Iris pigment epithelial cell (primary cell): ENCODE measurements around the gene VSIG1.

Source experiments
- DNase-seq: peaks from one replicate; pipeline ENCODE4 v3.0.0-alpha.2; 2011; ENCODE audit warnings: low read depth

VSIG1 gene

DNA sequence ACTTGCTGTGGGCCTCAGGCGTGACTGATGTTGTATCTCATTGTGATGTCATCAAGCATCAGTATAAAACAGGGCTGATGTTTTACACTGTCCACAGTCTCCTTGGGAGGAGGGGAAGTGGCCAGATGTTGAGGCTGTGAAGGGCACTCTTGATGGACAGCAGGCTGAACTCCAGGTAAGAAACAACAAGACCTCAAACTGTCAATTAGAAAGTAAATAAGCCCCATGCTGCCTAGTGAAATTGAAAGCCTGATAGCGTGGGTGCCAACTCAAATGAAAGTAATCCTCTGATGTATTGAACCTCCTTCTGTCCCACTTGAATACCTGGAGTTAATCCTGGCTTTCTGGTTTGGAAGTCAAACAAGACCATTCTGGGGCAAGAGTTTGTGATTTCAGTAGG is 19.7 kb downstream of the VSIG1 start:
- DNase-seq = no peak

DNA sequence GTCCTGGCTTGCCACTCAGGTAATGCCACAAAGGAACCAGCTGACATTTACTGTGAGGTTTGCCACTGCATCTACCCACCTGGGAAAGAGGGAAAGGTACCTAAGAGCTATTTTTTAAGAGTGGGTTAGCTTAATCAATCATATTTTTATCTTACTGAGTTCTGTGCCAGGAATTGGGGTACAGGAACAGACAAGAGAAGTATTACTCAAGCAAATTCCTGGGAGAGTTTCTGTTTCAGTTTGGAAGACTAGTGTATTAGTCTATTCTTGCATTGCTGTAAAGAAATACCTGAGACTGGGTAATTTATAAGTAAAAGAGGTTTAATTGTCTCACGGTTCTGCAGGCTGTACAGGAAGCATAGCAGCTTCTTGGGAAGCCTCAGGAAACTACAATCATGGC is 23.3 kb downstream of the VSIG1 start:
- DNase-seq = no peak

DNA sequence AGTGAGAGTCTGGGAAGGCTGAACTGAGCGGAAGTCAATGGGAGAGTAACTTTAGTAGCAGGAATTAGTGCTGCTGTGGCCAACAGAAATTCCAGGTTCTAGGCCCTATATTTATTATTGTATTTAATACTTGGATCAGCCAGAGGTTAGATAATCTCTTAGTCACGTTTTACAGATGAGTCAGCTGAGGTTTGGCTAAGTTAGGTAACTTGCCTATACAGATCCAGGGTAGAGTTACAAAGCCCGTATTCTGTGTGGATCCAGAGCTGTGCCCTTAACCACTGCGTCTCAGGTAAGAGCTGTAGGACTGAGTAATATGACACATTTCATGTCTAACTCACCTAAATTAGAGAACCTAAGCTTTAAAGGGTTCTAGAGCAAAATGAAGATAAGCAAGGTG is 26.0 kb downstream of the VSIG1 start:
- peak; percentile 71 for DNase-seq

DNA sequence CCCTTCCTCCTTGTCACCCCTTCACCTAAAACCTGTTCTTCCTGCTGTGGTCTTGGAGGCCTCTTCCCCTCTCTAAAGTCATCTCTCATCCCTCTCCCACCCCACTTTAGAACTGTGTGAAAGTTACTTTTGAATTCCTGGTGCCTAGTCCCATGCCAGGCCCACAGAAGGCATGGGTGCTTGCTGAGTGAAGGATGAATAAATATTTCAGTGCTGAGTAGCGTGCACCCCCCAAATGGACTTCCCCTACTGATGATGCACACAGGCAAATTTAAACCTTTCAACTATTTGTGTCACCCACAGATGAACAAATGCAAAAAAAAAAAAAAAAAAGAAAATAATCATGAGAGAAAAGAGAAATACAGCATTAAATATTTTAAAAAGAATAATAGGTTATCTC is 26.7 kb downstream of the VSIG1 start:
- DNase-seq = no peak

DNA sequence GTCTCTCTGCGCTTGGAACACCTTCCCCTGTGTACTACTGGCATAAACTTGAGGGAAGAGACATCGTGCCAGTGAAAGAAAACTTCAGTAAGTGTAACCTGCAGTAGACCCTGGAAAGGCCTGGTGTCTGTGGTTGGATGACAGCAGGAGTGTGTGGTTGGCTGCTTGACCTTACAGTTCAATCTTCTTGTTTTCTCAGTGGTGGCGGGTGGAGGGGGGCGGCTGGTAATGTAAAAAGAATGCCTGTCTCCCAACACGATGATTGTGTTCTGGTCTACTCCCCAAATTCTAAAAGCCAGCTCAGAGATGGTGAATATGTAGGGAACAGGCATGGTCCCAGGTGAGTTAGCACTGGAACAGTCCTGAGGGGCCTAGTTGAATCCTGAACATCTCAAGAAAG is 27.9 kb downstream of the VSIG1 start:
- DNase-seq = peak; percentile 73

DNA sequence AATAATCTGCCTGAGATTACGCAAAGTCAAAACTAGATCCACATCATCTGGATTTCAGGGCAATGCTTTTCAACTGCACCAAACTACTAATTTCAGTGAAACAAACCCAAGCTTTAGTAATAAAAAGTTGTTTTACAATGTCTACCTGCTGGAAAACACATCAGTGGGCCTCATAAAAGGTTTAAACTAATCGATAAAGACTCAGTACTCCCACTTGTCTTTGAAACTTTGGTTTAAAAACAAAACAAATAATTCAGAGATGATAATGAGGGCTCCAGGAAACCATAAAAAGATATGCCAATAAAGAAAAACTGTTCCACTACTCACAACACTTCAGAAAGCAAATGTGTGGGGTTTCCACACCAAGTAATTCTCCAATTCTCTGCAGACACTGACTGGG is 36.2 kb downstream of the VSIG1 start:
- DNase-seq = no peak

DNA sequence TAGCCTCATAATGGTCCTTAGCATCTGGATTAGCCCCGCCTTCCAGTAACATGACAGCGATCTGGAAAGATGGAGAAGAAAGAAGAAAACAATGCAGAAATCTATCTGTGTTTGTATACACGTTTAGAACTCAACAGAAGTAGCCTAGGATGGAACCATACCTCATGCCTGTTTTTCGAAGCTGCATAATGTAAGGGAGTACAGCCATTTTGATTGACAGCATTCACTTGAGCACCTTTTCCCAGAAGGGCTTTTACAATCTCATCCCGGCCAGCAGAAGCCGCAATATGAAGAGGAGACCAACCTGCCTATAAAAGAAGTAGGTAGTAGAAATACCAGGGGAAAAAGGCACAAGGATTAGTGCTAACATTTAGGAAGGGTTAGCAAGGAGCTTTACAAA is 42.9 kb downstream of the VSIG1 start:
- no peak for DNase-seq

DNA sequence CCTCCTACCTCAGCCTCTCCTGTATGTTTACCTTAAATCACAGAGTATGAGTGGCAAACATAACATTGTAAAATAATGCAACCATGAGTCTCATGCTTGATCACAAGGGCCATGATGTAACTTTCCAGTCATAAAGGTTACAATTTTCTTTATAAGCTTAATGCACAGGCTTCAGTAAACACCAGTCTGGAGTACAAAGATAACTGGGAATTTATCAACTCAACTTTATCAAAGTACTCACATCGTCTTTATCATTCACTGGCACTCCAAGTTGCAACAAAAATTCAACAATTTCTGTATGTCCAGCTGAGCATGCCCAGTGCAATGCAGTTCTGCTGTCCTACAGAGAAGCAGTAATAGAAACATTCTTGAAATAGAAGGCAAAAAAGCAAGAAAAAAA is 43.6 kb downstream of the VSIG1 start:
- DNase-seq = no peak

DNA sequence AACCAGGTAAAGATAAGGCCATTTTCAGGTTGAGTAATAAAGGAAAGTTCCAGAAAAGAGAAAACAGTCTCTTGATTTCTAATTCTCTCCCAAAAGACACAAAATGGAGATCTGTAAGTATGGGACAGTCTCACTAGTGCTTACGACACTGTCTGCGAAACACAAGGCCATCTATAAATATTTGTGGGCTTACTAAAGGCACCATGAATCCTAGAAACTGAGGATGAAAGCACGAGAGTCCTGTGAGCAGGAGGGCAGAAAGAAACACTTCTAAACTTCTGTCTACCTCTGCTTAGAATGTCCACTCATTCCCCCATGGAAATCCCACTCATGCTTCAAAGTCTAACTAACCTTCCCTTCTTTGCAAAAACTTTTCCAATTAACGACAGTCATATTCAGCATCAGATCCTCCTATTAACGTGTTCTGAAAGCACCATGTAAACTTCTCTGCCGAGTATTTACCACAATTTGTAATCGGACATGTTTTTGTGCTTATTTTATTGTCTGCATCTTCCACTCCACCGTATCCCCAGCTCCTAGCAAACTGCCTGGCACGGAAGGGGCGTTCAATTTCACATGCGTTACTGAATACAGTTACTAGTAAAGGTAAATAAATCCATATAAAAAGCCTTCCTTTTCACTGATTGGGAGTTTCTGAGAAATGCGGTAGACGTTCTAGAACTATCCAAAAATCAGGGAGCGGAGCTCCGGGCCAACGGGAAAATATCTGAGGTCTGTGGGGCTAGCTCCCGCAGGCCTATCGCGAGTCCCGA is 45.8 kb downstream of the VSIG1 start:
- DNase-seq = peak; percentile 36

DNA sequence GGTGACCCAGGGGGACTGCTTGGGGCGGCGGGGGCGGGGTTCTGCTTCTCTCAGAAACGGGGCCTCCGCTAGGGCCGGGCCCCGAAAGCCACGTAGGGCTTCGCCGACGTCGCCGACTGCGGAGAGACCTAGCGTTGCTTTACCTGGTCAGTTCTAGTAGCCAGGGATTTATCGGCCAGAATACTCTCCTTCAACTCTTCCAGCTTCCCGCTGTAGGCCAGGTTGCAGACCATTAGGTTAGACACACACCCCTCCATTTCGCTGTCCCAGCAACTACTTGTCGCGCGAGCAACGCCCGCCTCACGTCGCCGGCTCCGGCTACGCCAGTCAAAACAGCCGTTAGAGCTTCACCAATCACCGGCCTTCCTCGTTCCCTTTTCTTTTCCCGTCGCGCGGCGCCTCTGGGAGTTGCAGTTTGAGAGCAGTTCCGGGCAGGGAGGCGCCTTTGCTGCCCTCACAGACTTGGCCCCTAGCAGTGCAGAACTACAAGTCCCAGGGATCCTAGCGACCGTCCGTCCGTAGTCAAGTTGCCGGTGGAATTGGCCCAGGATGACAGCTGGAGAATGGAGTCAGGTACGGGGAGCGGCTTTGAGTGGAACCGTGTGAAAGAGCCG is 46.5 kb downstream of the VSIG1 start, which contains the start of the genes ATG4A and PSMD10:
Gene ATG4A (plus strand): TSS at position 515 of the 614 bp plus-strand sequence. CDS start 49 bp downstream, at position 564.
Gene PSMD10 (minus strand): TSS at position 279 of the 614 bp plus-strand sequence. CDS start 22 bp downstream, at position 257.
- DNase-seq = peak; percentile 96

DNA sequence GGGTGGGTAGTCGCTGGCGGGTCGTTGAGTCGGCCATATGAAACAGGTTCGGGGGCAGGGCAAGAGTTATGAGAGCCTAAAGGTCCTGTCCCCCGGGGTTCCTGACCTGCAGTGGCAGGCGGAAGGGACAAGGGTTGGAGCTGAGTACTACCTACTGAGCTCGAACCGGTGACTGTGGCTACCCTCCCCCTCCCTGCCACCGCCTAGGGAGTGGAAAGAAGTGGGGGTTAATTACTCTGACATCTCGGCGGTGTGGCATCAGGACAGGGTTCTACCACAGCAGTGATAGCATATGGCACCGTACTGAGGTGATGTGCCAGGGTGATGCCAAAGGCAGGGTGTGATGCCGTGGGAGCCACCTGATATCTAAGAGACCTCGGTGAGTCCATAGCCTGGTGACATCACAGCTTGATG is 47.0 kb downstream of the VSIG1 start:
- DNase-seq = no peak

DNA sequence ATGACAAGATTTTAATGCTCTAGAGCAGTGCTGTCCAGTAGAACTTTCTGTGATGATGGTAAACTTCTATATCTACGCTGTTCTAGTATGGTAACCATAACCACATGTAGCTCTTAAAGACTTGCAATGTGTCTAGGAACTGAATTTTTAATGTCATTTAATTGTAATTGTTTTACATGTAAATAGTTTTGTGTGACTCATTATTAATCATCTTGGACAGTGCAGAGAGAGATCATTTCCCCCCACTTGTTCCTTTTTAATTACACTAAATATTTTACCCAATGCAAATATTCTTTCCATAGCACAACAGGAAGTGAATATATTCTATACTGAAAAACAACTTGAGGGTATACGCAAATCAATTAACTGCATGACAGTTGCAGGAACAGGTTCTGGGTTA is 52.5 kb downstream of the VSIG1 start:
- peak; percentile 7 for DNase-seq

DNA sequence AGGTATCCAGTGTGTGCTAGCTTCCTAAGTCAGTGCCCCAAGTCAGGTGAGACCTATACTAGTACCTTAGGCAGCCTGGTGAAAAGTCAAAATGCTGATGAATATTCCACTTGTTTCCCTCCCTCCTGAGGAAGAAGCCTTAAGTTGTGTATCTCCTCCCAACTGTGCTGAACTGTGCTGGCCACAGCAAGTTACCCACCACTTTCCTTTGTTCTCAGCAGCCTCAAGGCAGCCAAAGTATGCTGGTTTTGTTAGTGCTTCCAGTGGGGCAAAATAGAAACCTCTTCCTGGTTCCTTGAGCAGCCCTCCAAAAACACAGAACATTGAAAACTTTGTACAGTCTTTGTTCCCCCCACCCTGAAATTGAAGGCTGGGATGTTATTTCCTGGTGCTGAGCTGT is 60.6 kb downstream of the VSIG1 start:
- no peak for DNase-seq

DNA sequence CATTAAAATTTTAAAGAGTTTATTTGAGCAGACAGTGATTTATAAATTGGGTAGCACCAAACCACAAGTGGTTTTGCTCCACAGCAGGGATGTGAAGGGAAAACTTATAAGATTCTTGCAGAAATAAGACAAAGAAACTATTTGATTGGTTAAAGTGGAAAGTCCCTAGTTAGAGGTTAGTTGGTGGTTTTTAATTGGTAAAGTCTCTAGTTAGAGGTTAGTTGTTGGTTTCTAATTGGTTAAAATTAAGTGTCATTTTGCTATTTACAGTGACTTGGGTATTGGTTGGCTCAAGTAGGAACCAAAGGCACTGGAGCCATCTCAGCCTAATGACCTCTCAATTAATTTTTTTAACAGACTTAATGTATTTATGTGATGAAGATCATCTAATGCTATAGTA is 69.7 kb downstream of the VSIG1 start:
- no peak for DNase-seq

DNA sequence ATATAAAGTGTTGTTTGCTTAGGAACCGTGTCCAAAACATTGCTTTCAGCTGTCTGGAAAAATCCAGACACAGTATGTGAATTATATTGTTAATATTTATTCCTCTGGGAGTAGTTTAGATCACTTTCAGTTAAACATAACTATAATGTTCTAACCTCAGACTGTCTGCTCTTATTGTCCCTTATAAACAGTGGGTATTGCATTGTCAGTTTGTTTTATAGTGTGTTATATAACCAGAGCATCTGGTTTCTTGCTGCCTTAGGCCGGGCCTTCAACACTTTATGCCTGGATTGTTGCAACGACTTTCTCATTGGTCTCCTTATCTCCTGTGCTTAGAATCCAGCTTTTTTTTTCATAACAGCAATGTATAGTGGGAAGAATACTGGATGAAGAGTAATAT is 73.1 kb downstream of the VSIG1 start:
- DNase-seq = no peak

DNA sequence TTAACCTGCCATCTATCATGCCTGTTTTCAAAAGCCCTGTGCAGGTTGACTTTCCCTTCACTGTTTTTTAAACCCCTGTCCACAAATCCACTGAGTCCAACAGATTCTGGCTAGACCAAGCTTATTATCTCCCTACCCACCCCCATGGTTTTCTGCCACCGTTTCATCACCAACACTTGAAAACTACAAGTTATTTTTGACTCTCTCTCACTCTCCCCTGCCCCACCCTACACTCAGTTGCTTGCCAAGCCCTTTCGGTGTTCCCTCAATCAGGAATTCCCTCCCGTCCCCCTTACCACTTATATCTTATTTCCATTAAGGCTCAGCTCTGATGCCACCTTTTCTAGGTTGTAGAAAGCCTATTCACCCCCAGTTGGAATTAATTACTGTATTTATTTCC is 76.4 kb downstream of the VSIG1 start:
- no peak for DNase-seq

DNA sequence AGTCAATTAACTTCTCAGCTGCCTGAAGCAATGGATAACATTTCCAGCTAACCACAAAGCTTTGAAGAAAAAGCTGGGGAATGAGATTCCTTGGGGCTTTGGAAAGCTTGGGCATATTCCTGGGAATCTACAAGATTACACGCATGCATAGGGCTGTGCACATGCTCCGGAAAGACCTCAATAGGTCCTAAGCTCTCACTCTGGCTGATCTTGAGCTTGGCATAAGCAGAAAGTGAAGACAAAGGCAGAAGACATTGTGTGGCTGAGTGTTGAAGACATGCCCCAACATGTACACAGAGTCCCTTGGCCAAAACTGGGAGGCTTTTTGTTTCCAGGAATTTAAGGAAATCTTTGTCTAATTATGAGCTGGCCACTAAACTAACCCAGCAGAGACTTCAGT is 77.9 kb downstream of the VSIG1 start:
- DNase-seq = peak; percentile 13

DNA sequence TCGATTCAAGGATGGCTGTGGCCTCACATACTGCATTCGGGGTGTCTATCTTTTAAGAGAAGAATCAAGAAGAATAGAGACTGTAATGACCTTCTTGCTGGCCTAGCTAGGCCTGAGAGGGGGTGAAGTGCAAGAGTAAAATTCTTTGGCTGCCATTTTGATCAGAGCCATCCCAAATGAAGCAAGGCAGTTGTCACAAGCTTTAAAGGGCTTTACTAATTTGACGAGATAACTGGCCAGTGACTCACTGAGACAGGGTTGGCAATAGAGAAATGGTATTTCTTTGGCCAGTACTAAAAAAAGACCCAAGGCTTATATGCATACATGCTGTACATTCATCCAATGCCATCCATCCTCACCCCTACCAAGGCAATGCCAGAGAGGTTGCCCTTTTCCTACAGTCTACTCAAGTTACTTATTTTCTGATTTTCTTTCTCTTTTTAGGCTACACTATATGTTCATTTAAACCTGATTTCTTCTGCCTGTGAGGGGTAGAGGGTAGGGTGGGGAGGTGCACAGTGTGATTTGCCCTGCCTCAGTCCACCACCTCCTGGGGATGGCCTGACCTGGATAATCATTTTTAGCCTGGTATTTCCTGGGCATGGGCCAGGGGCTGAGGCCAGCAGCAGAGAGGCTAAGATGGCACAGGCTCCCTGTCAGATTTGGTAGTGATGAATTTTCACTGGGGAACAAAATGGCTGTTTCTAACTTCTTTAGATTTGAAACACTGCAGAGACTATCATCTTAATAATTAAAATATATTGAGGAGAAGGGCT is 78.9 kb downstream of the VSIG1 start:
- no peak for DNase-seq

DNA sequence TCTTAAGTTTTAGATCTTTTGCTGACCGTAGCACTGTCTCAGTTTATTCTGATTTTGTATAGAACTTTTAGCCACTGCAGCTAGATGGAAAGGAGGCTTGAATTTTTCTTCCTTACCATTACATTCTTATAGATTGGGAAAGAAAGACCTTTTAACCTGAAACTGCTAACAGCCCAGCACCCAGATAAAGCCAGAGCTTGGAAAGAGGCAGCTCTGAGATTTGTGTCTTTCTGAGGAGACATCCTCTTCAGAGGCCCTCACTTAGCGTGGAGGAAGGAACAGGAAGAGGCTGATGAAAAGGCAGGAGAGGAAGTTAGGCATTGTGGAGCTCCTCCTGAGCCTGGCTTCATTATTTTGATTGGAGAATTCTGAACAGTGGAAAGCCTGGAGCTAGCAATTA is 81.8 kb downstream of the VSIG1 start:
- DNase-seq = peak; percentile 11

DNA sequence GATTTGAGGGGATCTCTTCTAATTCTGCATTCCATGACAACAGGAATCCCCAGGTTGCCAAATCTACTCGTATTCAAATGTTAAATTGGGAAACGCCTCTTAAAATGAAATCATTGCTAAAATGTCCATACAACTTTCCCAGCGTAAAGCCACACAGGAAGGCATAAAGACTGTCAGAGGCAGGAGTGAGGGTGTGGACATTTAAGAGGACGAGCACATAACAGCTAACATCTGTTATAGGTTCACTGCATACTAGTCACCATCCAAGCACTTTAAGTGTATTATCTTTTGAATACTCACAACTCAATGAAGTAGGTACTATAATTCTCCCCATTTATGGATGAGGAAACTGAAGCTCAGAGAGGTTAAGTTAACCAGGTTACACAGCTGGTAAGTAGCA is 82.3 kb downstream of the VSIG1 start:
- DNase-seq = no peak
